NT2/D1 (cell line): ENCODE measurements around the gene PCOLCE2.

ENCODE experiments used
- SUZ12 ChIP-seq: IDR thresholded peaks from 2 replicates; pipeline ENCODE4 v1.6.1; 2011; ENCODE audit not compliant: insufficient read length, insufficient read depth; ENCODE audit errors: extremely low read depth
- YY1 ChIP-seq: IDR thresholded peaks from 2 replicates; pipeline ENCODE4 v1.6.1; 2011; ENCODE audit not compliant: insufficient read length, insufficient read depth

DNA sequence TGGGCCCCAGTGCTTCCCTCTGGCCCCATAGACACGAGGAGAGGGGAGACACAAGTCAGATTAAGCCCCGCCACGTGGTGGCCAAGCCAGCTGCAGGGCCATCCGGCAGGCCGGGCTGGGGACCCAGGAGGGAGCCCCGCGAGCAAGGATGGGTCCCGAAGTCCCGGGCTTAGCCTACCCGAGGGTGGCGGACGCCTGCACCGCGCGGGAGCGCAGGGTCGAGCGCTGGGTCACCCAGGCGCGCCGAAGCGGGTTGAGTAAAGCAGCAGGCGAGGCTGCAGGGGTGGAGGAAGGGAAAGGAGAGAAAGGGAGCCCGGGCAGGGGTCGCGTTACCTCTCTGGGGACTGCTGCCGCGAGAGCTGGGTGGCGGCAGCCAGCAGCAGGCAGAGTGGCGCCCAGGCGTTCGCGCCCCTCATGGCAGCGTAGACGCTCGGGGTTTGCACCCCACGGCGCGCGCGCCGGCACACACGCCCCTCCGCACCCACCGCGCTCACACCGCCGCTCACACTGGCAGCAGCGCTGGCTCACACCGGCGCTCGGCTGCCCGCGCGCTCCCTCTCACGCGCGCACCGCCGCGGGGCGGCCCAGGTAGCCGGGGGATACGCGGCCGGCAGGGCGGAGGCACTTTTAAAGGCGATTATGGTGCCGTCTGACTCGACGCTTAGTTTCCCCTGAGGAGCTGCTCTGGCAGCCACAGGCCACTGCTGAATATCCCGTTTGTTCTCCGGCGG is at the start of gene PCOLCE2:
- no peak for TF ChIP-seq SUZ12
- no peak for TF ChIP-seq YY1
